ENCODE results near the gene SALL2.

The SALL2 gene

GRCh38 chr14:21536418-21537089, 10.4 kb upstream of the SALL2 start:
- H3K9me3 ChIP-seq (ENCODE audit: control extremely low read depth in 1 of 5, control insufficient read depth in 4 of 5, insufficient read depth in 2 of 5, low read depth in 1 of 5, low read length in 4 of 5) = peaks cover 0 to 6% (median 2%) of the 10 kb centered on the region in 5 experiments
- H3K4me3 ChIP-seq (ENCODE audit: control insufficient read depth in 1 of 7, extremely low read depth in 1 of 7, insufficient read depth in 4 of 7, low read depth in 2 of 7, low read length in 6 of 7) = peak overlapping the region in 5 of 7 experiments; percentile 3 to 55 (median 16)
- H3K27ac ChIP-seq (ENCODE audit: insufficient read depth in 1 of 2, low read depth in 1 of 2, low read length in 2 of 2, poor library complexity in 1 of 2, severe bottlenecking in 2 of 2) = no peak overlapping the region
- H3K27me3 ChIP-seq (replicated peaks in 2 of 5; ENCODE audit: control insufficient read depth in 4 of 5, insufficient read depth in 5 of 5, low read length in 4 of 5) = peaks cover 10 to 52% (median 18%) of the 10 kb centered on the region in 5 experiments
- no peak for DNase-seq
- no peaks in the 10 kb centered on the region for H3K36me3 ChIP-seq (ENCODE audit: control insufficient read depth in 4 of 4, insufficient read depth in 4 of 4, low read length in 3 of 4)
- peaks cover 2 to 11% (median 7%) of the 10 kb centered on the region in 4 experiments for H3K4me1 ChIP-seq (ENCODE audit: control extremely low read depth in 1 of 4, control insufficient read depth in 4 of 4, insufficient read depth in 4 of 4, low read length in 3 of 4)
- WGBS (ENCODE audit: insufficient coverage) = 6% methylated on average over 19 of the region's 25 CpGs
- ChIA-PET CTCF (interaction anchor here (0.7 to 1.0 kb wide), 2 partner anchors 8 to 20 kb away, joined by 3 read pairs; no protein-coding TSS in a partner anchor), POLR2A (no interaction called here)

- CTCF ChIA-PET = interaction anchor here (2.4 kb wide), 1 partner anchor 37 kb away, joined by 10 read pairs; no protein-coding TSS in a partner anchor
- WGBS (ENCODE audit: insufficient coverage) = 45% methylated on average over 3 of the region's 6 CpGs
- POLR2A ChIA-PET = no interaction called here
- peaks cover 10 to 52% (median 18%) of the 10 kb centered on the region in 5 experiments for H3K27me3 ChIP-seq (replicated peaks in 2 of 5; ENCODE audit: control insufficient read depth in 4 of 5, insufficient read depth in 5 of 5, low read length in 4 of 5)
- H3K9me3 ChIP-seq (ENCODE audit: control extremely low read depth in 1 of 5, control insufficient read depth in 4 of 5, insufficient read depth in 2 of 5, low read depth in 1 of 5, low read length in 4 of 5) = peaks cover 0 to 6% (median 2%) of the 10 kb centered on the region in 5 experiments
- peaks cover 2 to 11% (median 7%) of the 10 kb centered on the region in 4 experiments for H3K4me1 ChIP-seq (ENCODE audit: control extremely low read depth in 1 of 4, control insufficient read depth in 4 of 4, insufficient read depth in 4 of 4, low read length in 3 of 4)
- H3K36me3 ChIP-seq (ENCODE audit: control insufficient read depth in 4 of 4, insufficient read depth in 4 of 4, low read length in 3 of 4) = no peaks in the 10 kb centered on the region
- no peak overlapping the region for H3K27ac ChIP-seq (ENCODE audit: insufficient read depth in 1 of 2, low read depth in 1 of 2, low read length in 2 of 2, poor library complexity in 1 of 2, severe bottlenecking in 2 of 2)
- DNase-seq = no peak
- H3K4me3 ChIP-seq (ENCODE audit: control insufficient read depth in 1 of 7, extremely low read depth in 1 of 7, insufficient read depth in 4 of 7, low read depth in 2 of 7, low read length in 6 of 7) = peak overlapping the region in 1 of 7 experiments; percentile 3
Measured at GRCh38 chr14:21535545-21536417, 9.6 kb upstream of the SALL2 start.

GRCh38 chr14:21534576-21534975, 8.4 kb upstream of the SALL2 start:
- Histone ChIP-seq H3K4me3 (ENCODE audit: control insufficient read depth in 1 of 7, extremely low read depth in 1 of 7, insufficient read depth in 4 of 7, low read depth in 2 of 7, low read length in 6 of 7) (no peak overlapping the region), H3K36me3 (ENCODE audit: control insufficient read depth in 4 of 4, insufficient read depth in 4 of 4, low read length in 3 of 4) (no peaks in the 10 kb centered on the region), H3K27me3 (replicated peaks in 2 of 5; ENCODE audit: control insufficient read depth in 4 of 5, insufficient read depth in 5 of 5, low read length in 4 of 5) (peaks cover 10 to 52% (median 18%) of the 10 kb centered on the region in 5 experiments), H3K27ac (ENCODE audit: insufficient read depth in 1 of 2, low read depth in 1 of 2, low read length in 2 of 2, poor library complexity in 1 of 2, severe bottlenecking in 2 of 2) (no peak overlapping the region), H3K9me3 (ENCODE audit: control extremely low read depth in 1 of 5, control insufficient read depth in 4 of 5, insufficient read depth in 2 of 5, low read depth in 1 of 5, low read length in 4 of 5) (peaks cover 0 to 6% (median 2%) of the 10 kb centered on the region in 5 experiments), H3K4me1 (ENCODE audit: control extremely low read depth in 1 of 4, control insufficient read depth in 4 of 4, insufficient read depth in 4 of 4, low read length in 3 of 4) (peaks cover 2 to 11% (median 7%) of the 10 kb centered on the region in 4 experiments)
- POLR2A ChIA-PET = no interaction called here
- WGBS (ENCODE audit: insufficient coverage) = 33% methylated on average over 1 of the region's 4 CpGs
- CTCF ChIA-PET = interaction anchor here (1.1 to 2.4 kb wide), 3 partner anchors 18 to 36 kb away, joined by 3 to 10 read pairs (median 3); no protein-coding TSS in a partner anchor
- peak in 2 of 3 donors; percentile 42 to 47 for DNase-seq

- POLR2A ChIA-PET = no interaction called here
- H3K4me3 ChIP-seq (ENCODE audit: control insufficient read depth in 1 of 7, extremely low read depth in 1 of 7, insufficient read depth in 4 of 7, low read depth in 2 of 7, low read length in 6 of 7) = no peak overlapping the region
- H3K36me3 ChIP-seq (ENCODE audit: control insufficient read depth in 4 of 4, insufficient read depth in 4 of 4, low read length in 3 of 4) = no peaks in the 10 kb centered on the region
- peaks cover 0 to 6% (median 2%) of the 10 kb centered on the region in 5 experiments for H3K9me3 ChIP-seq (ENCODE audit: control extremely low read depth in 1 of 5, control insufficient read depth in 4 of 5, insufficient read depth in 2 of 5, low read depth in 1 of 5, low read length in 4 of 5)
- DNase-seq = no peak
- H3K4me1 ChIP-seq (ENCODE audit: control extremely low read depth in 1 of 4, control insufficient read depth in 4 of 4, insufficient read depth in 4 of 4, low read length in 3 of 4) = peaks cover 2 to 11% (median 9%) of the 10 kb centered on the region in 4 experiments
- no peak overlapping the region for H3K27ac ChIP-seq (ENCODE audit: insufficient read depth in 1 of 2, low read depth in 1 of 2, low read length in 2 of 2, poor library complexity in 1 of 2, severe bottlenecking in 2 of 2)
- CTCF ChIA-PET = interaction anchor here (2.4 kb wide), 1 partner anchor 35 kb away, joined by 10 read pairs; no protein-coding TSS in a partner anchor
- H3K27me3 ChIP-seq (replicated peaks in 2 of 5; ENCODE audit: control insufficient read depth in 4 of 5, insufficient read depth in 5 of 5, low read length in 4 of 5) = peaks cover 9 to 41% (median 14%) of the 10 kb centered on the region in 5 experiments
Measured at GRCh38 chr14:21533294-21533693, 7.1 kb upstream of the SALL2 start.

GRCh38 chr14:21529515-21529914, 3.4 kb upstream of the SALL2 start:
- DNase-seq = no peak
- Histone ChIP-seq H3K4me1 (ENCODE audit: control extremely low read depth in 1 of 4, control insufficient read depth in 4 of 4, insufficient read depth in 4 of 4, low read length in 3 of 4) (peaks cover 2 to 24% (median 14%) of the 10 kb centered on the region in 4 experiments), H3K36me3 (ENCODE audit: control insufficient read depth in 4 of 4, insufficient read depth in 4 of 4, low read length in 3 of 4) (no peaks in the 10 kb centered on the region), H3K4me3 (ENCODE audit: control insufficient read depth in 1 of 7, extremely low read depth in 1 of 7, insufficient read depth in 4 of 7, low read depth in 2 of 7, low read length in 6 of 7) (no peak overlapping the region), H3K27me3 (replicated peaks in 2 of 5; ENCODE audit: control insufficient read depth in 4 of 5, insufficient read depth in 5 of 5, low read length in 4 of 5) (peaks cover 0 to 5% (median 0%) of the 10 kb centered on the region in 5 experiments), H3K27ac (ENCODE audit: insufficient read depth in 1 of 2, low read depth in 1 of 2, low read length in 2 of 2, poor library complexity in 1 of 2, severe bottlenecking in 2 of 2) (no peak overlapping the region), H3K9me3 (ENCODE audit: control extremely low read depth in 1 of 5, control insufficient read depth in 4 of 5, insufficient read depth in 2 of 5, low read depth in 1 of 5, low read length in 4 of 5) (no peaks in the 10 kb centered on the region)
- CTCF ChIA-PET = interaction anchor here (1.1 to 2.8 kb wide), 5 partner anchors 9 to 31 kb away, joined by 3 to 10 read pairs (median 4); no protein-coding TSS in a partner anchor
- POLR2A ChIA-PET = no interaction called here
- no CpG with 5 or more reads among the region's 1 CpG for WGBS (ENCODE audit: insufficient coverage)

- Histone ChIP-seq H3K4me3 (ENCODE audit: control insufficient read depth in 1 of 7, extremely low read depth in 1 of 7, insufficient read depth in 4 of 7, low read depth in 2 of 7, low read length in 6 of 7) (no peak overlapping the region), H3K4me1 (ENCODE audit: control extremely low read depth in 1 of 4, control insufficient read depth in 4 of 4, insufficient read depth in 4 of 4, low read length in 3 of 4) (peaks cover 2 to 22% (median 13%) of the 10 kb centered on the region in 4 experiments), H3K36me3 (ENCODE audit: control insufficient read depth in 4 of 4, insufficient read depth in 4 of 4, low read length in 3 of 4) (peaks cover 0 to 4% (median 0%) of the 10 kb centered on the region in 4 experiments), H3K27me3 (replicated peaks in 2 of 5; ENCODE audit: control insufficient read depth in 4 of 5, insufficient read depth in 5 of 5, low read length in 4 of 5) (peaks cover 0 to 1% (median 0%) of the 10 kb centered on the region in 5 experiments), H3K9me3 (ENCODE audit: control extremely low read depth in 1 of 5, control insufficient read depth in 4 of 5, insufficient read depth in 2 of 5, low read depth in 1 of 5, low read length in 4 of 5) (no peaks in the 10 kb centered on the region), H3K27ac (ENCODE audit: insufficient read depth in 1 of 2, low read depth in 1 of 2, low read length in 2 of 2, poor library complexity in 1 of 2, severe bottlenecking in 2 of 2) (no peak overlapping the region)
- POLR2A ChIA-PET = no interaction called here
- WGBS (ENCODE audit: insufficient coverage) = 98% methylated on average over 4 of the region's 4 CpGs
- CTCF ChIA-PET = interaction anchor here (0.6 to 2.8 kb wide), 5 partner anchors 9 to 30 kb away, joined by 3 to 10 read pairs (median 4); no protein-coding TSS in a partner anchor
- peak in 1 of 3 donors; percentile 25 for DNase-seq
Measured at GRCh38 chr14:21528381-21529348, 2.5 kb upstream of the SALL2 start.
